A673 (cell line): ENCODE results near the gene CSTPP1.

ENCODE experiments used
- CTCF ChIP-seq: fragments of 300-800, 200-600 bp; sonication (generic); conservative IDR thresholded peaks from 2 replicates; pipeline ENCODE4 v1.5.1; 2017; ENCODE audit warnings: low read depth, mild to moderate bottlenecking, antibody characterized with exemption, low read length, moderate library complexity, mixed read lengths
- EZH2 ChIP-seq: fragments of 200-600 bp; sonication (generic); IDR thresholded peaks from 2 replicates; pipeline ENCODE4 v1.6.1; 2017; ENCODE audit warnings: borderline replicate concordance, low read depth, mild to moderate bottlenecking, mixed read lengths, antibody characterized with exemption, low read length; ENCODE audit not compliant: poor library complexity, severe bottlenecking

- TF ChIP-seq CTCF (no peak), EZH2 (no peak)
These were observed 36.3 kb downstream of the CSTPP1 start for GRCh38 chr11:46972821-46973220.
